HepG2 (cell line): ENCODE data around the gene ITGB3. TPM values are rescaled to one million over a fixed set of nuclear protein-coding genes. Genes with fewer than 3 reads are reported as not detected.

Experiments
- ATAC-seq: fragments of 200-7000 bp; cut with Tn5 transposase; 3 replicates; pipeline ENCODE4 v1.9.1; 2020; ENCODE audit warnings: mild to moderate bottlenecking, moderate library complexity
- BruUV-seq: library from RNA; stranded (reverse); fragments of 400-500 nt; replicated peaks from 2 replicates; lab custom pipeline; 2021; lab: Mats Ljungman, UMichigan
- CTCF ChIA-PET: fragments of 300-600 bp; formaldehyde crosslinking; extraction: SDS; loops from one replicate; lab custom pipeline; 2021; ENCODE audit warnings: low total read pairs, inconsistent platforms, low intra/inter-chr PET ratio; lab: Yijun Ruan, JAX
- POLR2A ChIA-PET: fragments of 350-600 bp; sonication (Branson Sonifier 250); formaldehyde crosslinking; loops from one replicate; lab custom pipeline; 2020; ENCODE audit warnings: antibody characterized with exemption, inconsistent platforms; lab: Yijun Ruan, JAX
- DNase-seq: peaks from one replicate; pipeline ENCODE4 v3.0.0-alpha.2; 2015; ENCODE audit warnings: low spot score
- FAIRE-seq: peaks from 3 replicates; lab custom pipeline; 2011; peaks lifted over from hg19 to GRCh38; lab: Jason Lieb, UNC
- H2AFZ ChIP-seq: one replicate; pipeline ENCODE4 v1.6.1; 2011; ENCODE audit warnings: low read length, inconsistent platforms
- H3K27ac ChIP-seq: fragments of 300-600 bp; 3 replicates; pipeline ENCODE4 v1.8.0; 2011; ENCODE audit warnings: mixed run types, mild to moderate bottlenecking, mixed read lengths, low read length, inconsistent platforms; ENCODE audit not compliant: insufficient read depth; ENCODE audit errors: extremely low read length
- H3K27me3 ChIP-seq, 2 experiments: fragments of 200-600 bp in 1 of 2; 2 replicates in 1 of 2; 3 replicates in 1 of 2; pipeline versions ENCODE4 v1.6.0 to v1.8.0; 2011; ENCODE audit warnings: low read length in 2 of 2, mild to moderate bottlenecking in 2 of 2, moderate library complexity in 2 of 2, inconsistent platforms in 1 of 2; ENCODE audit not compliant: insufficient read depth in 2 of 2, control insufficient read depth in 1 of 2
- H3K36me3 ChIP-seq, 2 experiments: fragments of 200-600 bp in 1 of 2; replicated peaks in 1 of 2; 2 replicates in 1 of 2; 3 replicates in 1 of 2; pipeline versions ENCODE4 v1.5.1 to v1.8.0; 2011; ENCODE audit warnings: low read length in 2 of 2, inconsistent platforms in 1 of 2; ENCODE audit not compliant: insufficient read depth in 2 of 2, control insufficient read depth in 1 of 2
- H3K4me1 ChIP-seq: 2 replicates; pipeline ENCODE4 v1.5.1; 2012; ENCODE audit warnings: low read length, inconsistent platforms; ENCODE audit not compliant: insufficient read depth
- H3K4me2 ChIP-seq: 2 replicates; pipeline ENCODE4 v1.6.0; 2011; ENCODE audit warnings: low read depth, low read length, inconsistent platforms
- H3K4me3 ChIP-seq, 3 experiments: fragments of 200-600 bp in 1 of 3; sonication (generic), shearing (Covaris generic) in 1 of 3; replicated peaks in 1 of 3; 2 replicates each; pipeline ENCODE4 v1.5.1; 2011 to 2016; ENCODE audit warnings: low read length in 3 of 3, inconsistent platforms in 2 of 3, low read depth in 2 of 3, mild to moderate bottlenecking in 2 of 3, control low read depth in 1 of 3, mixed read lengths in 1 of 3; ENCODE audit not compliant: insufficient read depth in 1 of 3
- H3K79me2 ChIP-seq: one replicate; pipeline ENCODE4 v1.6.1; 2011; ENCODE audit warnings: low read length, inconsistent platforms; ENCODE audit not compliant: insufficient read depth
- H3K9ac ChIP-seq: 2 replicates; pipeline ENCODE4 v1.6.0; 2011; ENCODE audit warnings: mild to moderate bottlenecking, low read depth, low read length, inconsistent platforms; ENCODE audit not compliant: insufficient read depth
- H3K9me3 ChIP-seq: 2 replicates; pipeline ENCODE4 v1.5.1; 2012; ENCODE audit warnings: mild to moderate bottlenecking, low read length
- H4K20me1 ChIP-seq: 2 replicates; pipeline ENCODE4 v1.6.0; 2011; ENCODE audit warnings: inconsistent platforms, mild to moderate bottlenecking, low read length, moderate library complexity; ENCODE audit not compliant: insufficient read depth
- FOXM1 ChIP-seq: sonication (generic); formaldehyde crosslinking; IDR thresholded peaks from 2 replicates; pipeline ENCODE4 v1.5.0; 2020; ENCODE audit warnings: missing genetic modification reagents
- HDAC2 ChIP-seq: sonication (generic); formaldehyde crosslinking; IDR thresholded peaks from 2 replicates; pipeline ENCODE4 v1.4.0; 2020; ENCODE audit warnings: missing genetic modification reagents
- KLF15 ChIP-seq: sonication (generic); formaldehyde crosslinking; IDR thresholded peaks from 2 replicates; pipeline ENCODE4 v1.8.1; 2023; ENCODE audit warnings: borderline replicate concordance, mild to moderate bottlenecking, inconsistent platforms, missing genetic modification reagents, mixed read lengths
- MED1 ChIP-seq: sonication (generic); formaldehyde crosslinking; IDR thresholded peaks from 2 replicates; pipeline ENCODE4 v1.4.0; 2020; ENCODE audit warnings: missing genetic modification reagents
- MYC ChIP-seq: sonication (generic); formaldehyde crosslinking; IDR thresholded peaks from 2 replicates; pipeline ENCODE4 v1.9.0; 2021; ENCODE audit warnings: missing genetic modification reagents, borderline replicate concordance
- NR2F6 ChIP-seq, 2 experiments: IDR thresholded peaks; 2 replicates each; pipeline ENCODE4 v1.6.1; 2016; ENCODE audit warnings: antibody characterized with exemption in 1 of 2, mild to moderate bottlenecking in 1 of 2
- RARG ChIP-seq: sonication (generic); formaldehyde crosslinking; IDR thresholded peaks from 2 replicates; pipeline ENCODE4 v1.4.0; 2020; ENCODE audit warnings: low read depth, mild to moderate bottlenecking, missing genetic modification reagents
- SALL1 ChIP-seq: sonication (generic); formaldehyde crosslinking; IDR thresholded peaks from 2 replicates; pipeline ENCODE4 v1.8.0; 2022; ENCODE audit warnings: mild to moderate bottlenecking, missing genetic modification reagents
- SATB2 ChIP-seq: sonication (generic); formaldehyde crosslinking; IDR thresholded peaks from 2 replicates; pipeline ENCODE4 v1.5.0; 2020; ENCODE audit warnings: missing genetic modification reagents
- SNAPC2 ChIP-seq: sonication (generic); formaldehyde crosslinking; IDR thresholded peaks from 2 replicates; pipeline ENCODE4 v1.8.1; 2022; ENCODE audit warnings: mild to moderate bottlenecking, missing genetic modification reagents
- TBX2 ChIP-seq: sonication (generic); formaldehyde crosslinking; IDR thresholded peaks from 2 replicates; pipeline ENCODE4 v1.5.0; 2020; ENCODE audit warnings: missing genetic modification reagents, mild to moderate bottlenecking, borderline replicate concordance
- THRA ChIP-seq: sonication (generic); formaldehyde crosslinking; IDR thresholded peaks from 2 replicates; pipeline ENCODE4 v1.4.0; 2020; ENCODE audit warnings: missing genetic modification reagents, borderline replicate concordance
- ZNF276 ChIP-seq: sonication (generic); formaldehyde crosslinking; IDR thresholded peaks from 2 replicates; pipeline ENCODE4 v1.4.0; 2020; ENCODE audit warnings: mild to moderate bottlenecking, low read depth, missing genetic modification reagents
- ZNF33B ChIP-seq: sonication (generic); formaldehyde crosslinking; IDR thresholded peaks from 2 replicates; pipeline ENCODE4 v1.5.1; 2020; ENCODE audit warnings: mild to moderate bottlenecking, missing genetic modification reagents
- ZNF562 ChIP-seq: sonication (generic); formaldehyde crosslinking; IDR thresholded peaks from 2 replicates; pipeline ENCODE4 v1.8.0; 2022; ENCODE audit warnings: missing genetic modification reagents, borderline replicate concordance
- WGBS: methylation state at CpG from one replicate; pipeline ENCODE4 v1.1.6; 2017; ENCODE audit warnings: low lambda C conversion rate; 5-methylcytosine and 5-hydroxymethylcytosine counted together
- in situ Hi-C: cut with HindIII; loops from 2 replicates; pipeline ENCODE4 v1.10.0; 2017; ENCODE audit warnings: low pct_unique_long_range_greater_than_20kb; ENCODE audit not compliant: extremely low pct_ligation_motif_present
- intact Hi-C: fragments of 100-400 bp; cut with micrococcal nuclease; formaldehyde crosslinking; loops from one replicate; pipeline ENCODE4 v1.10.0; 2022; ENCODE audit not compliant: unreplicated experiment
- polyA plus RNA-seq, 8 experiments: library from polyadenylated mRNA; depleted of rRNA in 3 of 8; stranded (reverse) in 7 of 8; unstranded in 1 of 8; fragments of >200 nt; fragmentation: Illumina TruSeq in 4 of 8; extraction: Trizol in 4 of 8; gene quantifications; 2 replicates each; pipeline versions ENCODE4 v1.2.1 to v1.2.3, GENCODE V29; 2011 to 2016; ENCODE audit warnings: low read depth in 4 of 8, missing spikeins in 1 of 8, mixed read lengths in 1 of 8; ENCODE audit not compliant: insufficient read depth in 1 of 8
- total RNA-seq, 5 experiments: library from RNA; depleted of rRNA; stranded (reverse); fragments of >200 nt; fragmentation: Illumina TruSeq; extraction: Trizol; gene quantifications; 2 replicates each; pipeline ENCODE4 v1.2.3, GENCODE V29; 2016; ENCODE audit warnings: low read depth in 1 of 5

ITGB3 gene
- total and polyA plus RNA-seq, 2 of the 13 experiments (the other 11 are each of a cell fraction or from before 2014, with no cell fraction given), result 0.09 to 0.31 TPM

GRCh38 chr17:47301831-47302230, 48.2 kb downstream of the ITGB3 start:
- ChIA-PET POLR2A (no interaction called here), CTCF (no interaction called here)
- ATAC-seq (no peak), DNase-seq (no peak), FAIRE-seq (no peak)
- peaks cover 13% of the 10 kb centered on the region for H3K4me1 ChIP-seq
- no peaks in the 10 kb centered on the region for H3K36me3 ChIP-seq
- H3K4me2 ChIP-seq, result no peak overlapping the region
- intact Hi-C loops (no loop called here), in situ Hi-C loops (no loop called here)
- H4K20me1 ChIP-seq, result no peaks in the 10 kb centered on the region
- BruUV-seq, result no TSS peak
- 11% methylated on average over 2 of the region's 2 CpGs for WGBS
- no peak overlapping the region for H3K9ac ChIP-seq
- no peak overlapping the region for H3K27ac ChIP-seq
- no peak for TF ChIP-seq THRA (CRISPR knock-in tag)
- no peak for TF ChIP-seq SNAPC2 (CRISPR knock-in tag)
- no peak for TF ChIP-seq ZNF33B
- no peak for TF ChIP-seq NR2F6 (IDR thresholded peaks at IDR 0.05)
- TF ChIP-seq NR2F6 (CRISPR knock-in tag; IDR thresholded peaks at IDR 0.05), result no peak
- TF ChIP-seq TBX2, result no peak
- no peak for TF ChIP-seq RARG (CRISPR knock-in tag)
- TF ChIP-seq HDAC2 (CRISPR knock-in tag), result no peak
- no peak overlapping the region for H3K4me3 ChIP-seq
- peaks cover 0 to 4% of the 10 kb centered on the region in 2 experiments; a peak in 1 of 5 replicates for H3K27me3 ChIP-seq
- no peak overlapping the region for H2AFZ ChIP-seq
- H3K79me2 ChIP-seq, result no peaks in the 10 kb centered on the region
- no peaks in the 10 kb centered on the region for H3K9me3 ChIP-seq

DNA sequence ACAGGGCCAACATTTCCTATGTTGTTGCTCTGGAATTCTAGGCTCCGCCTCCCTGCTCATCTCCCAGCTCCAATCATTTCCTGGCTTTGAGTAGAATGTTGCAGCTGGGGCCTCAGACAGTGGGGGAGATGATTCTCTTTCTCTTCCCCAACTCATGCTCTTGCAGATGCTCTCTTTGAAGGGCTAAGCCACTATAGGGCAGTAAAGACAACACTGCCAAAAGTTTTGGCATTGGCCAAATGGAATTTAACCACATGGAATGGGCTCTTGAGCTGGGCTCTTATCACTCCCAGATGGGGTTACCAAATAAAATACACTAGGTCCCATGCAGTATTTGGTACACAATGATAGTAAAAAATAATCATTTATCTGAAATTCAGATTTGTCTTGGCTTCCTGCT, 50.6 kb downstream of the ITGB3 start:
- DNase-seq, result no peak
- Histone ChIP-seq H2AFZ (no peak overlapping the region), H4K20me1 (no peaks in the 10 kb centered on the region), H3K9ac (no peak overlapping the region), H3K27me3 (no peaks in the 10 kb centered on the region; a peak in 1 of 5 replicates), H3K4me3 (no peak overlapping the region), H3K4me1 (peaks cover 13% of the 10 kb centered on the region), H3K4me2 (no peak overlapping the region), H3K79me2 (no peaks in the 10 kb centered on the region), H3K27ac (no peak overlapping the region), H3K9me3 (no peaks in the 10 kb centered on the region), H3K36me3 (no peaks in the 10 kb centered on the region)
- POLR2A ChIA-PET, result no interaction called here
- no peak for ATAC-seq
- BruUV-seq, result no TSS peak
- CTCF ChIA-PET, result no interaction called here
- 80% methylated on average over 1 of the region's 1 CpG for WGBS
- intact Hi-C loops, result no loop called here
- no peak for FAIRE-seq
- in situ Hi-C loops, result no loop called here
- TF ChIP-seq KLF15, result no peak
- TF ChIP-seq SATB2, result no peak
- TF ChIP-seq MYC (CRISPR knock-in tag), result no peak
- TF ChIP-seq MED1 (CRISPR knock-in tag), result no peak
- TF ChIP-seq FOXM1 (CRISPR knock-in tag), result no peak
- TF ChIP-seq ZNF562 (CRISPR knock-in tag), result no peak
- no peak for TF ChIP-seq SALL1
- no peak for TF ChIP-seq ZNF276 (CRISPR knock-in tag)
